Anterior cingulate cortex (tissue), 58 donors: ENCODE measurements around the gene CFAP58.

ENCODE experiments used
- DNase-seq, 58 donors: peaks; one replicate each; lab custom pipeline; 2025; lab: John Stamatoyannopoulos, UW

CFAP58 gene, protein sequence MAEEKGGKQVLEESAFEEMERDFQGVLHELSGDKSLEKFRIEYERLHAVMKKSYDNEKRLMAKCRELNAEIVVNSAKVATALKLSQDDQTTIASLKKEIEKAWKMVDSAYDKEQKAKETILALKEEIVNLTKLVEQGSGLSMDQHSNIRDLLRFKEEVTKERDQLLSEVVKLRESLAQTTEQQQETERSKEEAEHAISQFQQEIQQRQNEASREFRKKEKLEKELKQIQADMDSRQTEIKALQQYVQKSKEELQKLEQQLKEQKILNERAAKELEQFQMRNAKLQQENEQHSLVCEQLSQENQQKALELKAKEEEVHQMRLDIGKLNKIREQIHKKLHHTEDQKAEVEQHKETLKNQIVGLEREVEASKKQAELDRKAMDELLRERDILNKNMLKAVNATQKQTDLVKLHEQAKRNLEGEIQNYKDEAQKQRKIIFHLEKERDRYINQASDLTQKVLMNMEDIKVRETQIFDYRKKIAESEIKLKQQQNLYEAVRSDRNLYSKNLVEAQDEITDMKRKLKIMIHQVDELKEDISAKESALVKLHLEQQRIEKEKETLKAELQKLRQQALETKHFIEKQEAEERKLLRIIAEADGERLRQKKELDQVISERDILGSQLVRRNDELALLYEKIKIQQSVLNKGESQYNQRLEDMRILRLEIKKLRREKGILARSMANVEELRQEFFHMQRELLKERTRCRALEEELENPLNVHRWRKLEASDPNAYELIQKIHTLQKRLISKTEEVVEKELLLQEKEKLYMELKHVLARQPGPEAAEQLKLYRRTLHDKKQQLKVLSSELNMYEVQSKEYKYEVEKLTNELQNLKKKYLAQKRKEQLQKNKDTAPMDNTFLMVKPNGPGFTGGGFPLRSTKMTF

GRCh38 chr10:104353325-104354048 lies at the start of gene CFAP58:
Gene CFAP58, plus strand, starts transcription at chr10:104353833. Its CDS starts 65 bp downstream, at chr10:104353898.
- peak in 57 of 58 donors; percentile 21 to 91 (median 77) for DNase-seq

DNA sequence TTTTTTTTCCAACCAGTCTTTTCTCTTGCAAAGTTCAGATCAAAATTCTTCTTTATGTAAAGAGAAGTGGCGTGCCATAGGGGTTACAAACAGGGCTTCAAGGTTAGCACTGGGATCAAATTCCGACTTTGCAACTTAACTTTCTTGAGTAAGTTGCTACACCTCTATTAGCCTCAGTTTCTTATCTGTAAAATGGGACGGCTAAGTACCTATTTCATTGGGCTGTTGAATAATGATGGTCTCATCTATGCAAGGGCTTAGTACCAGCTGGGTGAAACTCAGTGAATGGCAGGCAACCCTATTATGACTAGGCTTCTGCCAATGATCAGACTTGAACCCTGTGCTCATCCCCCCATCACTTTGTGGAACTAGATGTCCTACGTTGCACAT lies 49.3 kb upstream of the CFAP58 start:
- DNase-seq: no peak

DNA sequence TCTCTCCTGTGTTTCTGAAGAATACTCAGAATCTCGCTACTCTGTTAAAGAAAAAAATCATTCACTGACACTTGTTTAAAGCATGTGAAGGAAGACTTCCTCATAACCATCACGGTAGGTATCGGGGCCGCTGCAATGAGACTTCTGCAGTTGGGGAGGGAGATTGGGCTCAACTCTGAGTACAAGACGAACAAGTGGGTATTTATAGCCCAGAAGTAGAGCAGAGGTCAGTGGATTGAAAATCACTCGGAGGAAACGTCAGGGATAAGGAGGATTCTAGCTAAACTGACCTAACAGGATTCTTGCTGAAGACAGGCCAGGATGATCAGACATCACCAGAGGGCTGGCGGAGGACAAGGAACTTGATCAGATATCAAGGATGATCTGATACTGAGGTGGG lies 48.7 kb upstream of the CFAP58 start:
- no peak for DNase-seq

DNA sequence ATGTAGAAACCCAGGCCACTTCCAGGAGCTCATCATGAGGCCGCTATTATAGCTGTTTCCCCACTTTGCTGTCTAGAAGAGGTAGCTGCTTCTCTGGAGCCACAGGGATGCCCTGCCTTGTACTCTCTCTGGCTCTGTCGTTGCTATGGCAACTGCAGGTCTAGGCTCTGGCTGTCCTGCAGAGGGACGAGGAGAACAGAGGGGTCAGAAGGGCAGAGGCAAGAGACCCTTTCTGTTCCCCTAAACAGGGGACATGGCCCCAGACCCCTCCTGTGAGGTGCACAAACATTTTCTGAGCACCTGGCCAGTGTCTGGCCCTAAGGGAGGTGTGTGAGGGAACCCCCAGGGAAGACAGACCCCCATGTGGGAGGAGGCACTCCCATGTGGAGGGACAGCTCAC lies 46.7 kb upstream of the CFAP58 start:
- no peak for DNase-seq

GRCh38 chr10:104307576-104308438 lies 45.8 kb upstream of the CFAP58 start:
- no peak for DNase-seq

- DNase-seq: no peak
Measured at GRCh38 chr10:104308439-104308903, 45.2 kb upstream of the CFAP58 start.

DNA sequence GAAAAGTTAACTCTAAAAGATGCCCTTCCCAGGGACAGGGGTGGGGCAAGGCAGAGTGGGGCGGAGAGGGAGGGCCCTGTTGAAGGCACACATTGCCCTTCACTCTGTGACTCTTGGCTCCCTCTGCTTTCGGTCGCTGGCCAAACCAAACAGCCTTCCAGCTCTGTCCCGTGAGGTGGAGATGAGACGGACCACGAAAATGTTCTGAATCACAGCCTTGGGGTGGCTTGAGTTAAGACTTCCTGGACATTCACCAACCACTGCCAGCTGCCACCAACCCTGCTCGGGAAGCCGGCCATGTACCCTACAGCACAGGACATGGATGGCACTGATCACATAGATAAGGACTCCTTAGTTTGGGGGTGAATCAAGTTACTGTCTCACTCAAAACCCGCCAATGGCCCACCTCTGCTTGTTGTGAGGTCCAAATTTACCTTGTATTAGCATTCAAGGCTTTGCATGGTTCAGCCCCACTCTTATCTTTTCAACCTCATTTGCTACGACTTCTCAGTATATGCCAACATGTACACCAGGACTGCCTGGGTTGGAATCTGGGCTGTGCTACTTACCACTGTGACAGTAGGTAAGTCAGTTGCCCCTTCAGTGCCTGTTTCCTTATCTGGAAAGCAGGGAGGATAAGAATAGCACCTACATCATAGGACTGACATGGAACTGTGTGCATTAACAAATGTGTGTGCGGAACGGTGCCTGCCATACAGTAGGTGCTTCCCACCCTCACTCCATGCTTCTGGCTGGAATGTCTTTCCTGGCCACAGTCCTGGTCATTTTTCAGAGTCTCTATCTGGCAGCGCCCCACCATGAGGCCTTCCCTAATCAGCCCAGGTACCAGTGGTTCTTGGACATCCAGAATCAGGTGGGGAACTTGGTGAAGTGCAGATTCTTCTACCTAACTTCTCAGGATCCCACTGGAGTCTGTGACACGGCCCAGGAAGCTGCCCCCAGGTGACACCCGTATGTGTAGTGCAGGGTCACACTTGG lies 43.4 kb upstream of the CFAP58 start:
- peak in 1 of 58 donors; percentile 14 for DNase-seq

GRCh38 chr10:104311184-104311720 lies 42.4 kb upstream of the CFAP58 start:
- no peak for DNase-seq

DNA sequence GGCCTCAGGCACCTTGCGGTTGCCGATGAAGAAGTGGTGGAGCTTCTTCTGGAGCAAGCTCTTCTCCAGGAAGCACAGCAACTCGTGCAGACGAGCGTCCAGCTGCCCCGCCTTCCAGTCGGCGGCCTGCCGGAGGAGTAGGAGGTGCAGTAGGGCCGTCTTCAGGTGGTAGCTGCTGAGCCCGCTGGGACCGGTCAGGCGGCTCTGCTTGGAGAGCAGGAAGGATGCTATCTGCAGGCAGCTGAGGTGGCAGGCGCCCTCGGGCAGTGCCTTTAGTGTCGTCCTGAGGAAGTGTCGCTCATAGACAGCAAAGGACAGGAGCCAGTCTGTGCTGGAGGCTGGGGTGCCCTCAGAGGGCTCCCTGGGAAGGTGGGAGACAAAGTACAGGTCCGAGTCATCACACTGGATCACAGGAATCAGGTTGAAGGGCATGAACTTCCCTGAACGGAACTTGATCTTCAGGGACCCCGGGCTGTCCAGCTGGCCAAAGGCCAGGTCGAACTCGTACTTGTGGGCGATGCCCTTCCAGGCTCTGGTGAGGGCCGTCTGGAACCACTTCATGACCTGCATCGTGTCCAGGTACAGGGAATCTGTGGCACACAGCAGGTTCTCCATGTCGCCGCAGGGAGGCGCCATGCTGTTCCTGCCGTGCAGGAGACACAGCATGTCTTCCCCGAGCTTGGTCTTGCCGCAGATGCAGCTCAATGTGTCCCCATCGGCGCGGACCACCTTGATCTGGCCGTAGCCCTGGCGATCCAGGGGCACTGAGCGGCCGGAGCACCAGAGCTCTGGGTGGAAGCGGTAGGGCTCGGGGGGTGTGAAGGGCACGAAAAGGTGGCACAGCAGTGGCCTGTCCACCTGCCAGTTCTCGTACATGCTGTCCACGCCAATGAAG lies 38.8 kb upstream of the CFAP58 start:
- no peak for DNase-seq

- DNase-seq: no peak
Measured at GRCh38 chr10:104315486-104315921, 38.1 kb upstream of the CFAP58 start.

GRCh38 chr10:104316321-104317099 lies 37.1 kb upstream of the CFAP58 start:
- DNase-seq: no peak

GRCh38 chr10:104317269-104317710 lies 36.3 kb upstream of the CFAP58 start:
- DNase-seq: no peak

GRCh38 chr10:104317726-104318299 lies 35.8 kb upstream of the CFAP58 start:
- DNase-seq: no peak

GRCh38 chr10:104318326-104318725 lies 35.3 kb upstream of the CFAP58 start:
- no peak for DNase-seq

DNA sequence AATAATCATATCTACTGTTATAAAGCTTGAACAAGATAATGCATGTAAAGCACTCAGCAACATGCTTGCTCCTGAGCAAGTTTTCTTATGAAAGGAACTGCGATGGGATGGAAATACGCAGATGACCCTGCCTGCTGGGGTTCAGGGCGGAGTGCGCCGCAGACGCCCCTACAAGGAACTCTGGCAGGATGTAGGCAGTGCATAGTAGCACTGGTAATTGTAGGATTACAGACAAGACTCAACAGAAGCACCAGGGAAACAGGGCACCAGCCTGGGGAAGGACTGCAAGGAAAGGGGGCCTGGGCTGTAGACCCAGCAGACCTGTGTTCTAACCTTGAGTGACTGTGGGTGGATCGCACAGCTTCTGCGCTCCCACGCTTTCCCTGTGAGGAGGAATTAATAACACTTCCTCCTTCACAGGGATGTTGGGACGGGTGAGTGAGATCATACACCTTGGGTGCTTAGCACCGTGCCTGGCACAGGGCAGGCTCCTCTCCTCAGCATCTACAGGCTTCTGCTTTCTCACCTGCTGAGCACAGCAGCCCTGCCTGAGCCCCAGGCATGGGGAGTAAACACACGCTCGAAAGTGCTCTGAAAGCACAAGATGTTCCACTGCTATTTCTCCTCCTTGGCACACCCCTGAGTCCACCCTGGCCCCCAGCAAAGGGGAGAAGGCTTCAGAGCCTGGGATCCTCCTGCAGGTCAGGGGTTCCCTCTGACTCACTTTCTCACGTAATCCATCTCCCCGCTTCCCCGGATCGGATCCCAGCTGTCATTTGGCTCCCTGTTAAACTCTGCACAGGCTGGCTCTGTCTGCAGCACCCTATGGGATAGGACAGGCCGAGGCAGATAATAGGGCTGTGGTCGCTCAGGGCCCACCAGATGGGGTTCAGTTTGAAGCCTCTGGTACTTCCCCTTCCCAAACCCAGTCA lies 34.6 kb upstream of the CFAP58 start:
- DNase-seq: peak in 1 of 58 donors; percentile 25
